Retinal pigment epithelial cell (primary cell): Measurements from ENCODE around the gene LSM14B.

Experiments
- DNase-seq: peaks from one replicate; pipeline ENCODE4 v3.0.0-alpha.2; 2010; ENCODE audit warnings: low read depth
- H3K4me3 ChIP-seq: 2 replicates; pipeline ENCODE4 v1.5.1; 2011; ENCODE audit warnings: mild to moderate bottlenecking, low read length, control low read depth, moderate library complexity
- CTCF ChIP-seq: conservative IDR thresholded peaks from 2 replicates; pipeline ENCODE4 v1.5.1; 2011; ENCODE audit warnings: low read depth, low read length, control low read depth, inconsistent platforms

The LSM14B gene

DNA sequence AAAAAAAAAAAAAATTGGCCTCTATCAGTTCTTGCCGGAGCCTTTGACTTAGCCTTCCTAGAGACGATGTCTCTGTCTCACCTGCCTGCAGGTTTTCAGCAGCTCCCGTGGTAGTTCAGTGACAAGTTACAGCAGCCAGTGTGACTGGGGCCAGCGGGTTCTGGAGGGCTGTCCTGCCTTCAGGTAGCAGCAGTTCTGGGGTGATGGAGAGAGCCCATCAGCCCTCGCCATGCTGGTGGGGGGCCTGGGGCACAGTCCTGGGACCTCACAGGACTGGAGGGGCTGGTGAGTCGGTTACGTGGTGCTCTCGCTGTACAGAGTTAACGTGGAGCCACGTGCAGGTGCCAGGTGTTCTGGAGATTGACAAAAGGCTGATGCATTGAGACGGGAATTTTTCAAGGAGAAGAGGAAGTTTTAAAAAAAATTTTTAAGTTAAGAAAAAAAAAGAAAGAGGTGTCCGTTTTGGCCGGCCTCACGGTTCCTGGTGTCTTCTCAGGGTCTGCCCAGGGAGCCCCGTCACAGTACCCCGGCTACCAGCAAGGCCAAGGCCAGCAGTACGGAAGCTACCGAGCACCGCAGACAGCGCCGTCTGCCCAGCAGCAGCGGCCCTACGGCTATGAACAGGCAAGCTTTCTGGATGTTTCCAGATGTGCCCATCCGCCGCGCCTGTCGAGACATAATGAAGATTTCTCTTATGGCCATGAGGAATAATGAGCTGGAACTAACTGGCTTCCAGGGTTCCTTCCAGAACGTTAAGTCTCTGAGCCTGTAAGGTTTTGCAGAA, 51.9 kb downstream of the LSM14B start:
- no peak for TF ChIP-seq CTCF

DNA sequence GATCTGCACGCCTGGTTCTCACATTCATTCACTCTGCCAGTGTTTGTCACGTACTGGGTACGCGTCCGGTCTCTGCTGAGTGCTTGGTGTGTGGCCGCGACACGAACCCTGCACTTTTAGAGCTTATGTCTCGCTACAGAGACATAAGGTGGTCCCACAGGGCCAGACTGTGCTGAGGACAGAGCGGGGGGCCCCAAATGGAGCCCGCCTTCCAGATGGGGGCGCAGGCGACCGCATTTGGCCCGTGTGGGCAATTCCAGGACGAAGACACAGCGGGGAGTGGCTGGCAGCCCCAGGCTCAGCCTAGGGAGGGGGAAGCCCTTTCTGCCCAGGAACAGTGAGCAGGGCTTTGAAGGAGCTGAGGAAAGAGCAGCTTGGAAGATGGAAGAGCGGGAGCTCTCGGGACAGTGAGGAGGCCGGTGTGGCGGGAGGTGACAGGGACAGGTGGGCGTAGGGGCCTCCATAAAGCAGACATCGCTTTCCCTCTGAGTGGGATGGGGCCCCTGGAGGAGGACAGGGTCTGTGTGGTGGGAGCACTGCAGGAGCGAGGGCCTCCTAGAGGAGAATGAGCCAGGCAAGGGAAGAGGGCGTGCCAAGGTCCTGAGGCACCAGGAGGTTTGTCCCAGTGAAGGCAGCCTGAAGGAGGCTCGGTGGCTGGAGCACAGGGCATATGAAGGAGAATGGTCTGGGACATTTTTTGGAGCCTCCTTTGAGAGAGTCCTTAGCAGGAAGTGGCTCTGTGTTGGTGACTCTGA, 52.8 kb downstream of the LSM14B start:
- no peak for DNase-seq
- TF ChIP-seq CTCF = no peak
- H3K4me3 ChIP-seq = no peak overlapping the region

More for the DNA sequence above, 51.9 kb downstream of the LSM14B start:
- no peak overlapping the region for H3K4me3 ChIP-seq
- DNase-seq = no peak

GRCh38 chr20:62175711-62176110, 53.4 kb downstream of the LSM14B start:
- DNase-seq = no peak
- no peak for TF ChIP-seq CTCF
- H3K4me3 ChIP-seq = no peak overlapping the region

DNA sequence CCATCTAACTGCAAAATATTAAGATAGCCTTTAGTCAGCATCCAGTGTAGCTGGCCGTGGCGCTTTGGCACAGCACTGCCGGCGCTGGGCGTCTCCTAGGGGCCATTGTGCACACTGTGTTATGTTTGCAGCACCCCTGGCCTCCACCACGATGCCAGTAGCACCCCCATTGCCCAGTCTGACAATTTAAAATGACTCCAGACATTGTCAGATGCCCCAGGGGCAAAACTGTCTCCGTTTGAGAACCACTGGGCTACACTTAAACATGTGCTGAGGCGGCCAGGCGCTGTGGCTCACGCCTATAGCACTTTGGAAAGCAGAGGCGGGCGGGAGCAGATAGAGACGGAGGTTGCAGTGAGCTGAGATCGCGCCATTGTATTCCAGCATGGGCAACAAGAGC, 54.6 kb downstream of the LSM14B start:
- no peak for DNase-seq
- TF ChIP-seq CTCF = no peak
- no peak overlapping the region for H3K4me3 ChIP-seq

DNA sequence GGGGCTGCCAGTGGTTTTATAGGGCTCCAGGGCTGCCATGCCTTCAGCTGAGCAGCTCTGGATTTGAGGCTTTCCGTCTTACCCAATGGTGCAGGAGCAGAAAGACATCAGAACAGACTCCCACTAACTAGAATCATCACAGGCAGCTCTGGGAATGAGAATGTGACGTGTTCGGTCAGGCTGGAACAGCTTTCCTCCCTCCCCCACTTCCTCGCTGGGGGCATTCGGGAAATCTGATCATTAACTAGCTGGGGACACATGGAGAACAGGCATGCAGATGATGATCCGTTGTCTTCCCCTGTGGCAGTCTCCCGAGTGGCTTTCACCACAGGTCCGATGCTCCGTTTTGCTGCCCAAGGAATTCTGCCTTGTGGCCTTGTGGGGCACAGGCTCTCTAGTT, 55.0 kb downstream of the LSM14B start:
- no peak for DNase-seq
- TF ChIP-seq CTCF = no peak
- no peak overlapping the region for H3K4me3 ChIP-seq

GRCh38 chr20:62178316-62179161, 56.3 kb downstream of the LSM14B start:
- H3K4me3 ChIP-seq = no peak overlapping the region
- DNase-seq = no peak
- no peak for TF ChIP-seq CTCF
